Gastrocnemius medialis (tissue), 4 donors: ENCODE results near the gene MED13L.

Experiments
- CTCF ChIP-seq, 5 experiments: fragments of 450-650 bp in 3 of 5; fragments of 200-600 bp in 2 of 5; sonication (generic) in 2 of 5; IDR thresholded peaks in 4 of 5; conservative IDR thresholded peaks in 1 of 5; 1 replicate in 4 of 5; 2 replicates in 1 of 5; pipeline ENCODE4 v1.5.1; 2016 to 2019; ENCODE audit warnings: antibody characterized with exemption in 5 of 5, mild to moderate bottlenecking in 3 of 5, moderate library complexity in 3 of 5
- POLR2A ChIP-seq, 2 donors: fragments of 450-650 bp; IDR thresholded peaks; one replicate each; pipeline ENCODE4 v1.6.1; 2017; ENCODE audit warnings: antibody characterized with exemption in 2 of 2, mild to moderate bottlenecking in 2 of 2, moderate library complexity in 2 of 2

- TF ChIP-seq POLR2A (IDR thresholded peaks at IDR 0.05) = no peak
- TF ChIP-seq CTCF (IDR thresholded peaks at IDR 0.05 in 4 of 5, conservative IDR thresholded peaks at IDR 0.05 in 1 of 5) = no peak
Observed at GRCh38 chr12:116287842-116288301, 10.4 kb upstream of the MED13L start.
